Peyer's patch (tissue), 4 donors: ENCODE data around the gene STMN3.

Experiments used
- CTCF ChIP-seq, 6 experiments: fragments of 450-650 bp in 4 of 6; fragments of 200-600 bp in 2 of 6; sonication (generic) in 1 of 6; IDR thresholded peaks; one replicate each; pipeline ENCODE4 v1.5.1; 2017 to 2019; ENCODE audit warnings: antibody characterized with exemption in 6 of 6, mild to moderate bottlenecking in 3 of 6, moderate library complexity in 1 of 6
- POLR2A ChIP-seq, 2 donors: fragments of 450-650 bp; IDR thresholded peaks; one replicate each; pipeline ENCODE4 v1.5.1; 2017; ENCODE audit warnings: antibody characterized with exemption in 2 of 2, mild to moderate bottlenecking in 2 of 2, moderate library complexity in 2 of 2

- no peak for TF ChIP-seq CTCF (IDR thresholded peaks at IDR 0.05)
- TF ChIP-seq POLR2A (IDR thresholded peaks at IDR 0.05): no peak
Measured at GRCh38 chr20:63701051-63701328, 47.8 kb upstream of the STMN3 start.
